ENCODE data around the gene CITED4. TPM values are rescaled to one million over a fixed set of nuclear protein-coding genes. Genes with fewer than 3 reads are reported as not detected.

The CITED4 gene
- total and polyA plus RNA-seq, 9 of the 15 experiments (the other 6 are each of a cell fraction or from before 2014, with no cell fraction given): 0.11 to 1.2 (median 0.17) TPM; not detected in 2

- no peak for TF ChIP-seq HDGF (IDR thresholded peaks at IDR 0.05)
- TF ChIP-seq, protein P1, sequence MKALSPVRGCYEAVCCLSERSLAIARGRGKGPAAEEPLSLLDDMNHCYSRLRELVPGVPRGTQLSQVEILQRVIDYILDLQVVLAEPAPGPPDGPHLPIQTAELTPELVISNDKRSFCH (CRISPR knock-in tag; IDR thresholded peaks at IDR 0.05): no peak
- TF ChIP-seq, protein P1 (tag; IDR thresholded peaks at IDR 0.05): no peak
- no peak for TF ChIP-seq ARNT (IDR thresholded peaks at IDR 0.05)
- no peak for TF ChIP-seq ZNF431 (CRISPR knock-in tag; IDR thresholded peaks at IDR 0.05)
- no peak for TF ChIP-seq GTF2A2 (tag; IDR thresholded peaks at IDR 0.05)
These were observed 30.2 kb upstream of the CITED4 start (continued) for GRCh38 chr1:40892354-40892753.

DNA sequence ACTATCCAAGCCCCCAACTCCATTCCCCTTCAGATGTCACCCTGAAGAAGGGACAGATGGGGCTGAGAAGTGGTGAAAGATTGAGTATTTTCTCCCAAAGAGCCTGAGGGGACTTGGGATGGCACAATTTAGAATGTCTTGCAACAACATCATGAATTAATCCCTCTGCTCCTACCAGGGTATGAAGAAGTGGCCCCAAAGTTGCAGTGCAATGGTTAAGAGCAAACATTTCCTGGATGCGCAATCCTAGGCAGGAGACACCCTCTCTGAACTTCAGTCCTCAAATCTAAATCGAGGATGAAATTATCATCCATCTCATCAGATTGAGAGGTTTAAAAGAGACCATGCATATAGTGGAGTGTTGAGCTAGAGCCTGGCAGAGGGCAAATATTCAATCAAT is 28.6 kb upstream of the CITED4 start:
- ChIA-PET POLR2A (interaction anchor here (1.0 to 2.0 kb wide), 4 partner anchors 8 to 201 kb away, joined by 3 to 7 read pairs (median 4); no protein-coding TSS in a partner anchor), CTCF (ENCODE audit: low intra/inter-chr PET ratio) (no interaction called here)
- Histone ChIP-seq H2AFZ (ENCODE audit: low read depth, low read length) (no peak overlapping the region), H3K27me3 (ENCODE audit: control insufficient read depth in 2 of 2, insufficient read depth in 2 of 2, low read length in 2 of 2) (peaks cover 0 to 10% of the 10 kb centered on the region in 2 experiments; a peak in 3 of 5 replicates), H3K9ac (ENCODE audit: insufficient read depth in 1 of 2, low read depth in 2 of 2, low read length in 2 of 2) (0 out of 4 replicates have a peak overlapping the region, but pooled peaks of 1 of the 2 experiments have one; percentile 14), H3K9me1 (ENCODE audit: control insufficient read depth, insufficient read depth, low read length) (no peaks in the 10 kb centered on the region), H3K4me3 (no peak overlapping the region), H3K4me1 (replicated peaks in 1 of 2; ENCODE audit: control insufficient read depth in 2 of 2, insufficient read depth in 2 of 2, low read length in 2 of 2) (no peaks in the 10 kb centered on the region; a peak in 1 of 5 replicates), H4K20me1 (replicated peaks; ENCODE audit: control insufficient read depth, insufficient read depth, low read length) (no peaks in the 10 kb centered on the region), H3K79me2 (ENCODE audit: control insufficient read depth, insufficient read depth, low read length) (no peaks in the 10 kb centered on the region), H3K4me2 (ENCODE audit: insufficient read depth, low read length) (no peak overlapping the region), H3K36me3 (ENCODE audit: control insufficient read depth, insufficient read depth, low read length) (no peaks in the 10 kb centered on the region), H3K27ac (ENCODE audit: extremely low read depth, low read depth, low read length) (no peak overlapping the region), H3K9me3 (replicated peaks; ENCODE audit: control insufficient read depth, insufficient read depth, low read depth, low read length) (peaks cover 16% of the 10 kb centered on the region)
- intact Hi-C loops (cut with micrococcal nuclease): no loop called here
- WGBS (ENCODE audit: insufficient coverage, low coverage, missing lambda C conversion rate): 40% methylated on average over 2 of the region's 2 CpGs
- no peak for TF ChIP-seq ZNF3 (CRISPR knock-in tag; IDR thresholded peaks at IDR 0.05)
- no peak for FAIRE-seq
- in situ Hi-C loops (cut with MboI): no loop called here
- no TSS peak for BruUV-seq (replicated peaks)
- no peak for DNase-seq (ENCODE audit: extremely low read depth in 1 of 4, low spot score in 3 of 4)
- no peak for ATAC-seq

Data from K562 (cell line).